CD4-positive, alpha-beta T cell (primary cell): Measurements from ENCODE around the gene NDUFA12. TPM values are rescaled to one million over a fixed set of nuclear protein-coding genes. Genes with fewer than 3 reads are reported as not detected.
"Not testable (repeated sequence)": the region's sequence is repeated elsewhere in the genome, so short reads cannot be mapped to it uniquely, and the experiment has no call there.

ENCODE experiments used
- ATAC-seq: fragments of 200-7000 bp; cut with Tn5 transposase; one replicate; pipeline ENCODE4 v1.10.0; 2022; ENCODE audit warnings: mild to moderate bottlenecking; ENCODE audit not compliant: poor library complexity
- CTCF ChIA-PET: fragments of 350-600 bp; sonication (Branson Sonifier 250); formaldehyde crosslinking; loops from one replicate; lab custom pipeline; 2021; ENCODE audit warnings: antibody characterized with exemption, inconsistent platforms; lab: Charles Lee
- POLR2A ChIA-PET: fragments of 350-600 bp; sonication (Branson Sonifier 250); formaldehyde crosslinking; loops from one replicate; lab custom pipeline; 2021; ENCODE audit warnings: antibody characterized with exemption, inconsistent platforms; lab: Charles Lee
- DNase-seq, 14 experiments: peaks; one replicate each; pipeline ENCODE4 v3.0.0-alpha.2; 2013 to 2020; ENCODE audit warnings: mixed read lengths in 2 of 14
- H3K27ac ChIP-seq, 2 donors: one replicate each; pipeline versions ENCODE4 v1.5.1 to v1.7.0; 2013; ENCODE audit warnings: low read length in 2 of 2, low read depth in 1 of 2, mild to moderate bottlenecking in 1 of 2
- H3K27me3 ChIP-seq, 2 experiments: 1 replicate in 1 of 2; 2 replicates in 1 of 2; pipeline versions ENCODE4 v1.6.1 to v1.7.0; 2013; ENCODE audit warnings: low read length in 2 of 2, control low read depth in 1 of 2, mild to moderate bottlenecking in 1 of 2, moderate library complexity in 1 of 2; ENCODE audit not compliant: insufficient read depth in 2 of 2, control insufficient read depth in 1 of 2
- H3K36me3 ChIP-seq: one replicate; pipeline ENCODE4 v1.6.1; 2013; ENCODE audit warnings: low read length, control low read depth; ENCODE audit not compliant: insufficient read depth
- H3K4me1 ChIP-seq: one replicate; pipeline ENCODE4 v1.6.1; 2013; ENCODE audit warnings: low read length, control low read depth; ENCODE audit not compliant: insufficient read depth
- H3K4me3 ChIP-seq: one replicate; pipeline ENCODE4 v1.5.1; 2013; ENCODE audit warnings: mild to moderate bottlenecking, low read length, moderate library complexity
- H3K9me3 ChIP-seq, 2 experiments: 1 replicate in 1 of 2; 2 replicates in 1 of 2; pipeline versions ENCODE4 v1.6.1 to v1.7.0; 2013; ENCODE audit warnings: low read length in 2 of 2, mild to moderate bottlenecking in 2 of 2, control low read depth in 1 of 2, moderate library complexity in 1 of 2; ENCODE audit not compliant: control insufficient read depth in 1 of 2, insufficient read depth in 1 of 2
- H3K27ac Mint-ChIP-seq: one replicate; pipeline ENCODE4 v1.8.0; 2020; ENCODE audit warnings: mixed read lengths
- H3K27me3 Mint-ChIP-seq: one replicate; pipeline ENCODE4 v1.8.0; 2021; ENCODE audit warnings: mixed read lengths
- H3K36me3 Mint-ChIP-seq: one replicate; pipeline ENCODE4 v1.8.0; 2021; ENCODE audit warnings: low read depth, mixed read lengths
- H3K4me1 Mint-ChIP-seq: one replicate; pipeline ENCODE4 v1.8.0; 2021; ENCODE audit warnings: low read depth, mixed read lengths
- H3K4me3 Mint-ChIP-seq: one replicate; pipeline ENCODE4 v1.8.0; 2020; ENCODE audit warnings: mild to moderate bottlenecking, mixed read lengths
- H3K9me3 Mint-ChIP-seq: one replicate; pipeline ENCODE4 v1.8.0; 2020; ENCODE audit warnings: mixed read lengths
- intact Hi-C, 2 experiments: fragments of 100-400 bp; cut with DNase I in 1 of 2; cut with micrococcal nuclease in 1 of 2; formaldehyde crosslinking; loops; one replicate each; pipeline versions ENCODE4 v1.15.1 to v1.9.0; 2023 to 2025; cut with DNase I, micrococcal nuclease
- total RNA-seq, 174 experiments: library from RNA in 2 of 174; stranded (reverse) in 2 of 174; gene quantifications; one replicate each; pipeline ENCODE4 v1.2.3 and lab custom pipeline; 2021 to 2026
- TF ChIP-seq, protein P1 (sequence below): fragments of 200-600 bp; IDR thresholded peaks from one replicate; pipeline ENCODE4 v1.8.0; 2022; ENCODE audit warnings: antibody characterized with exemption, mild to moderate bottlenecking

Gene NDUFA12
- total RNA-seq, 2 experiments from 2014 or later = 43.3 to 43.7 TPM

- TF ChIP-seq, protein P1, sequence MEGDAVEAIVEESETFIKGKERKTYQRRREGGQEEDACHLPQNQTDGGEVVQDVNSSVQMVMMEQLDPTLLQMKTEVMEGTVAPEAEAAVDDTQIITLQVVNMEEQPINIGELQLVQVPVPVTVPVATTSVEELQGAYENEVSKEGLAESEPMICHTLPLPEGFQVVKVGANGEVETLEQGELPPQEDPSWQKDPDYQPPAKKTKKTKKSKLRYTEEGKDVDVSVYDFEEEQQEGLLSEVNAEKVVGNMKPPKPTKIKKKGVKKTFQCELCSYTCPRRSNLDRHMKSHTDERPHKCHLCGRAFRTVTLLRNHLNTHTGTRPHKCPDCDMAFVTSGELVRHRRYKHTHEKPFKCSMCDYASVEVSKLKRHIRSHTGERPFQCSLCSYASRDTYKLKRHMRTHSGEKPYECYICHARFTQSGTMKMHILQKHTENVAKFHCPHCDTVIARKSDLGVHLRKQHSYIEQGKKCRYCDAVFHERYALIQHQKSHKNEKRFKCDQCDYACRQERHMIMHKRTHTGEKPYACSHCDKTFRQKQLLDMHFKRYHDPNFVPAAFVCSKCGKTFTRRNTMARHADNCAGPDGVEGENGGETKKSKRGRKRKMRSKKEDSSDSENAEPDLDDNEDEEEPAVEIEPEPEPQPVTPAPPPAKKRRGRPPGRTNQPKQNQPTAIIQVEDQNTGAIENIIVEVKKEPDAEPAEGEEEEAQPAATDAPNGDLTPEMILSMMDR = no peak
- H3K9me3 Mint-ChIP-seq = peaks cover 3% of the 10 kb centered on the region
- ChIA-PET CTCF (no interaction called here), POLR2A (interaction anchor here (0.6 to 3.3 kb wide), 5 partner anchors 16 to 486 kb away, joined by 3 to 51 read pairs (median 7); partner anchors contain the start of genes METAP2, NDUFA12 and NR2C1)
- DNase-seq (peak in 6 of 14 experiments; percentile 9 to 59 (median 35)), ATAC-seq (peak; percentile 53)
- H3K4me1 ChIP-seq = peaks cover 55% of the 10 kb centered on the region
- intact Hi-C loops = loop anchor here (2.0 kb wide), 1 partner anchor 14 kb away; the partner anchor contains the start of gene NDUFA12 (in 2 of the 2)
- H3K4me3 Mint-ChIP-seq = peak overlapping the region; percentile 13
- peaks cover 68% of the 10 kb centered on the region for H3K4me1 Mint-ChIP-seq
- peak overlapping the region; percentile 64 to 67 for H3K27ac ChIP-seq
- no peaks in the 10 kb centered on the region for H3K27me3 Mint-ChIP-seq
- peaks cover 51% of the 10 kb centered on the region for H3K36me3 Mint-ChIP-seq
- peak overlapping the region; percentile 97 for H3K27ac Mint-ChIP-seq
- H3K36me3 ChIP-seq = peaks cover 27% of the 10 kb centered on the region
- H3K9me3 ChIP-seq = no peaks in the 10 kb centered on the region
- H3K4me3 ChIP-seq = no peak overlapping the region
- no peaks in the 10 kb centered on the region for H3K27me3 ChIP-seq
These were observed 15.0 kb downstream of the NDUFA12 start for GRCh38 chr12:94988471-94988870.

DNA sequence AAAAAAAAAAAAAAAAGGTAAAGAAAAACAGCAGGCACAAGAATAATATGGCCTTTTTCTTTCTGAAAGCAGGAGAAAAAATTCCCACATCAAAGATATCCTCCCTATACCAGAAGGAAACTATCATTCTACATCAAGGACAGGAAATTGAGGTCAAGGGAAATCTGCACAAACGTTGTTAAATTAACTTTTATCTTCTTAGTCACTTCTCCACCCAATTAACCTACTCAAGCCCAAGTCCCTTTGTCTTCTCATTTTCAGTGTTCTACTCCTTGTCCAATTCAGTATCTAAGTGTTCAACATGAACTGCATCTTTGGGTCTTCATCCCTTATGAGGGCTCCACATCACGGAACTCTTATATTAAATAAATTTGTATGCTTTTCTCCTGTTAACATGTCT is 15.7 kb downstream of the NDUFA12 start:
- ATAC-seq = peak; percentile 57
- Mint-ChIP-seq H3K4me1 (peaks cover 74% of the 10 kb centered on the region), H3K36me3 (peaks cover 52% of the 10 kb centered on the region), H3K9me3 (peaks cover 3% of the 10 kb centered on the region), H3K27me3 (no peaks in the 10 kb centered on the region), H3K4me3 (peak overlapping the region; percentile 56), H3K27ac (peak overlapping the region; percentile 97)
- TF ChIP-seq, protein P1 = no peak
- H3K4me3 ChIP-seq = no peak overlapping the region
- H3K9me3 ChIP-seq = no peaks in the 10 kb centered on the region
- H3K27ac ChIP-seq = peak overlapping the region; percentile 54 to 64
- H3K27me3 ChIP-seq = no peaks in the 10 kb centered on the region
- peak in 3 of 14 experiments; percentile 70 to 79 (median 76) for DNase-seq
- H3K36me3 ChIP-seq = peaks cover 24% of the 10 kb centered on the region
- POLR2A ChIA-PET = interaction anchor here (0.6 to 3.3 kb wide), 2 partner anchors 17 to 486 kb away, joined by 5 to 51 read pairs; partner anchors contain the start of genes METAP2 and NDUFA12
- H3K4me1 ChIP-seq = peaks cover 62% of the 10 kb centered on the region
- intact Hi-C loops = loop anchor here (2.0 kb wide), 1 partner anchor 15 kb away; the partner anchor contains the start of gene NDUFA12 (in 2 of the 2)
- CTCF ChIA-PET = no interaction called here

DNA sequence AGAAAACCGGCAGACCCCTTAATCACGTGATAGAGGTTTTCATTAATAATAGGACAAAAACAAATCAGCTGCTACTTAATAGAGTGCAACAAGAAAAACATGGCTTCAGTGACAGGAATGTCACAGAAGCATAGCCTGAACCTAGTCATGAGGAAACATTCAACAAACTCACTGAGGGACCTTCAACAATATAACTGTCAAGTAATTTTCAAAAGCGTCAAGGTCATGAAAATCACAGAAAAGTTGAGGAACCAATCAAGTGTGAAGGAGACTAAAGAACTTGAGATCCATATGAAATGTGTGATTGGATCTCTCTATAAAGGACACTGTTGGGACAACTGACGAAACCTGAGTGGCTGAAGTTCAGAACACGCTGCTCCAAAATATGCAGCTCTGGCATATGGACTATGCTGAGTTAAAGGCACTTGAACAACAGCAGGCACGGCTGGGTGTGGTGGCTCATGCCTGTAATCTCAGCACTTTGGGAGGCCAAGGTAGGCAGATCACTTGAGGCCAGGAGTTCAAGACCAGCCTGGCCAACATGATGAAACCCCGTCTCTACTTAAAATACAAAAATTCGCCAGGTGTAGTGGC is 16.3 kb downstream of the NDUFA12 start:
- CTCF ChIA-PET = interaction anchor here (1.6 kb wide), 1 partner anchor 86 kb away, joined by 5 read pairs; the partner anchor contains the start of gene NR2C1
- H3K27ac Mint-ChIP-seq = peak overlapping the region; percentile 97
- H3K36me3 Mint-ChIP-seq = peaks cover 49% of the 10 kb centered on the region

GRCh38 chr12:94985099-94985498 is 18.4 kb downstream of the NDUFA12 start:
- not testable (repeated sequence) for H3K4me3 Mint-ChIP-seq, H3K27ac Mint-ChIP-seq
- POLR2A ChIA-PET = interaction anchor here (2.4 kb wide), 1 partner anchor 18 kb away, joined by 14 read pairs; the partner anchor contains the start of gene NDUFA12

More for the DNA sequence above, 16.3 kb downstream of the NDUFA12 start:
- DNase-seq = peak in 1 of 14 experiments; percentile 23
- POLR2A ChIA-PET = interaction anchor here (2.4 kb wide), 1 partner anchor 16 kb away, joined by 14 read pairs; the partner anchor contains the start of gene NDUFA12
- intact Hi-C loops = no loop called here
- Histone ChIP-seq H3K27me3 (no peaks in the 10 kb centered on the region), H3K36me3 (peaks cover 18% of the 10 kb centered on the region), H3K27ac (peak overlapping the region in 1 of 2 donors; percentile 16), H3K4me1 (peaks cover 67% of the 10 kb centered on the region), H3K9me3 (no peaks in the 10 kb centered on the region), H3K4me3 (no peak overlapping the region)
- H3K27me3 Mint-ChIP-seq = no peaks in the 10 kb centered on the region
- ATAC-seq = peak; percentile 6
- H3K9me3 Mint-ChIP-seq = peaks cover 3% of the 10 kb centered on the region
- peaks cover 74% of the 10 kb centered on the region for H3K4me1 Mint-ChIP-seq
- TF ChIP-seq, protein P1 = no peak
- H3K4me3 Mint-ChIP-seq = peak overlapping the region; percentile 56

More at GRCh38 chr12:94985099-94985498, 18.4 kb downstream of the NDUFA12 start:
- H3K4me3 ChIP-seq, DNase-seq, ATAC-seq, H3K9me3 Mint-ChIP-seq, intact Hi-C loops, H3K36me3 ChIP-seq, H3K27me3 Mint-ChIP-seq, H3K9me3 ChIP-seq, H3K27ac ChIP-seq, H3K27me3 ChIP-seq: not testable (repeated sequence)
- Mint-ChIP-seq H3K4me1 (peaks cover 80% of the 10 kb centered on the region), H3K36me3 (peaks cover 39% of the 10 kb centered on the region)
- H3K4me1 ChIP-seq = peaks cover 65% of the 10 kb centered on the region
- CTCF ChIA-PET = interaction anchor here (0.6 kb wide), 1 partner anchor 1482 kb away, joined by 4 read pairs; no protein-coding TSS in a partner anchor
